ENCODE results near the gene MYO9B. TPM values are rescaled to one million over a fixed set of nuclear protein-coding genes. Genes with fewer than 3 reads are reported as not detected.

The MYO9B gene
- total and polyA plus RNA-seq, 9 of the 15 experiments (the other 6 are each of a cell fraction or from before 2014, with no cell fraction given) = 2.4 to 77.6 (median 23.0) TPM

DNA sequence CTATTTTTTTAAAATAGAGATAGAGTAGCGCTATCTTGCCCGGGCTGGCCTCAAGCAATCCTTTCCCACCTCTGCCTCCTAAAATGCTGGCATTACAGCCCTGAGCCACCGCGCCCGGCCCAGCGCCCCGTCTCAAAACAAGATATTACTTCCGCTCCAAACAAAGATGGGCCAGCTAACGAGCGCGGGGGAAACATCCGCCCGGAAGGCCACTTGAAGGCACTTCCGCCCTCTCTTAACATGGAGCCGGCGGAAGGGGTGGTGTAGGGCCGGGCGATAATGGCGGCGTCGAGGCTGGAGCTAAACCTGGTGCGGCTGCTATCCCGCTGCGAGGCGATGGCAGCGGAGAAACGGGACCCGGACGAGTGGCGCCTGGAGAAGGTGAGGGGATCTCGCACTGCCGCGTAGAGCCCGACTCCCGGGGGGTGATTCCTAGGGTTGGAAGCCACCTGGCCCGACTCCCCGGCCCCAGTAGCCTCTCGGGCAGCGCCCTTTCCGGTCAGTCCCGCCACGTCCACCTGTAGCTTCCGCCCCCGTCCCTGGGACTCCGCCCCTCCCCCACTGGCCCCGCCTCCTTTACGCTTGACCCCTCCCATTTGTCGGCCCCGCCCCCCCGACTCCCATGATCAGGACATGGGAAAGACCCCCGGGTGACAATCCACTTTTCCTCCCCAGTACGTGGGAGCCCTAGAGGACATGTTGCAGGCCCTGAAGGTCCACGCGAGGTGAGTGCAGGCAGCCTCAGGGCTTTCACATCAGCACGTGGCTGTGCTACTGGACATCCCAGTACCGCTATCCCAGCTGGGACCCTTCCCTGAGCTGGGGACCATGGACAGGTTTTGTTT lies 139.8 kb downstream of the MYO9B start, which contains the start of gene USE1 (continued):
- TF ChIP-seq, protein P1, sequence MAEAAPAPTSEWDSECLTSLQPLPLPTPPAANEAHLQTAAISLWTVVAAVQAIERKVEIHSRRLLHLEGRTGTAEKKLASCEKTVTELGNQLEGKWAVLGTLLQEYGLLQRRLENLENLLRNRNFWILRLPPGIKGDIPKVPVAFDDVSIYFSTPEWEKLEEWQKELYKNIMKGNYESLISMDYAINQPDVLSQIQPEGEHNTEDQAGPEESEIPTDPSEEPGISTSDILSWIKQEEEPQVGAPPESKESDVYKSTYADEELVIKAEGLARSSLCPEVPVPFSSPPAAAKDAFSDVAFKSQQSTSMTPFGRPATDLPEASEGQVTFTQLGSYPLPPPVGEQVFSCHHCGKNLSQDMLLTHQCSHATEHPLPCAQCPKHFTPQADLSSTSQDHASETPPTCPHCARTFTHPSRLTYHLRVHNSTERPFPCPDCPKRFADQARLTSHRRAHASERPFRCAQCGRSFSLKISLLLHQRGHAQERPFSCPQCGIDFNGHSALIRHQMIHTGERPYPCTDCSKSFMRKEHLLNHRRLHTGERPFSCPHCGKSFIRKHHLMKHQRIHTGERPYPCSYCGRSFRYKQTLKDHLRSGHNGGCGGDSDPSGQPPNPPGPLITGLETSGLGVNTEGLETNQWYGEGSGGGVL (CRISPR knock-in tag; IDR thresholded peaks at IDR 0.05) = no peak
- TF ChIP-seq, protein P2, sequence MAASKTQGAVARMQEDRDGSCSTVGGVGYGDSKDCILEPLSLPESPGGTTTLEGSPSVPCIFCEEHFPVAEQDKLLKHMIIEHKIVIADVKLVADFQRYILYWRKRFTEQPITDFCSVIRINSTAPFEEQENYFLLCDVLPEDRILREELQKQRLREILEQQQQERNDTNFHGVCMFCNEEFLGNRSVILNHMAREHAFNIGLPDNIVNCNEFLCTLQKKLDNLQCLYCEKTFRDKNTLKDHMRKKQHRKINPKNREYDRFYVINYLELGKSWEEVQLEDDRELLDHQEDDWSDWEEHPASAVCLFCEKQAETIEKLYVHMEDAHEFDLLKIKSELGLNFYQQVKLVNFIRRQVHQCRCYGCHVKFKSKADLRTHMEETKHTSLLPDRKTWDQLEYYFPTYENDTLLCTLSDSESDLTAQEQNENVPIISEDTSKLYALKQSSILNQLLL (CRISPR knock-in tag; IDR thresholded peaks at IDR 0.05; ENCODE audit: borderline replicate concordance) = no peak
- TF ChIP-seq ZNF77 (CRISPR knock-in tag; IDR thresholded peaks at IDR 0.05) (no peak), XRCC4 (IDR thresholded peaks at IDR 0.05; ENCODE audit: extremely low read depth, insufficient read depth, insufficient read length) (no peak), POLR2AphosphoS5 (IDR thresholded peaks at IDR 0.05; ENCODE audit: control insufficient read depth, insufficient read depth, low read depth, low read length) (peak; percentile 90), WHSC1 (IDR thresholded peaks at IDR 0.05; ENCODE audit: low read length) (no peak), RBBP5 (IDR thresholded peaks at IDR 0.05; ENCODE audit: borderline replicate concordance, insufficient read depth, low read length, poor library complexity, severe bottlenecking) (peak; percentile 58), ZNF586 (CRISPR knock-in tag; conservative IDR thresholded peaks at IDR 0.05) (no peak), SRSF1 (IDR thresholded peaks at IDR 0.05; ENCODE audit: low read depth, low read length) (no peak), HMG20B (CRISPR knock-in tag; IDR thresholded peaks at IDR 0.05) (no peak), HNRNPUL1 (IDR thresholded peaks at IDR 0.05; ENCODE audit: low read length) (no peak), NFATC3 (IDR thresholded peaks at IDR 0.05) (no peak)
- TF ChIP-seq, protein P3, sequence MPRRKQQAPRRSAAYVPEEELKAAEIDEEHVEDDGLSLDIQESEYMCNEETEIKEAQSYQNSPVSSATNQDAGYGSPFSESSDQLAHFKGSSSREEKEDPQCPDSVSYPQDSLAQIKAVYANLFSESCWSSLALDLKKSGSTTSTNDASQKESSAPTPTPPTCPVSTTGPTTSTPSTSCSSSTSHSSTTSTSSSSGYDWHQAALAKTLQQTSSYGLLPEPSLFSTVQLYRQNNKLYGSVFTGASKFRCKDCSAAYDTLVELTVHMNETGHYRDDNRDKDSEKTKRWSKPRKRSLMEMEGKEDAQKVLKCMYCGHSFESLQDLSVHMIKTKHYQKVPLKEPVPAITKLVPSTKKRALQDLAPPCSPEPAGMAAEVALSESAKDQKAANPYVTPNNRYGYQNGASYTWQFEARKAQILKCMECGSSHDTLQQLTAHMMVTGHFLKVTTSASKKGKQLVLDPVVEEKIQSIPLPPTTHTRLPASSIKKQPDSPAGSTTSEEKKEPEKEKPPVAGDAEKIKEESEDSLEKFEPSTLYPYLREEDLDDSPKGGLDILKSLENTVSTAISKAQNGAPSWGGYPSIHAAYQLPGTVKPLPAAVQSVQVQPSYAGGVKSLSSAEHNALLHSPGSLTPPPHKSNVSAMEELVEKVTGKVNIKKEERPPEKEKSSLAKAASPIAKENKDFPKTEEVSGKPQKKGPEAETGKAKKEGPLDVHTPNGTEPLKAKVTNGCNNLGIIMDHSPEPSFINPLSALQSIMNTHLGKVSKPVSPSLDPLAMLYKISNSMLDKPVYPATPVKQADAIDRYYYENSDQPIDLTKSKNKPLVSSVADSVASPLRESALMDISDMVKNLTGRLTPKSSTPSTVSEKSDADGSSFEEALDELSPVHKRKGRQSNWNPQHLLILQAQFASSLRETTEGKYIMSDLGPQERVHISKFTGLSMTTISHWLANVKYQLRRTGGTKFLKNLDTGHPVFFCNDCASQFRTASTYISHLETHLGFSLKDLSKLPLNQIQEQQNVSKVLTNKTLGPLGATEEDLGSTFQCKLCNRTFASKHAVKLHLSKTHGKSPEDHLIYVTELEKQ (CRISPR knock-in tag; IDR thresholded peaks at IDR 0.05) = no peak
- TF ChIP-seq, protein P4, sequence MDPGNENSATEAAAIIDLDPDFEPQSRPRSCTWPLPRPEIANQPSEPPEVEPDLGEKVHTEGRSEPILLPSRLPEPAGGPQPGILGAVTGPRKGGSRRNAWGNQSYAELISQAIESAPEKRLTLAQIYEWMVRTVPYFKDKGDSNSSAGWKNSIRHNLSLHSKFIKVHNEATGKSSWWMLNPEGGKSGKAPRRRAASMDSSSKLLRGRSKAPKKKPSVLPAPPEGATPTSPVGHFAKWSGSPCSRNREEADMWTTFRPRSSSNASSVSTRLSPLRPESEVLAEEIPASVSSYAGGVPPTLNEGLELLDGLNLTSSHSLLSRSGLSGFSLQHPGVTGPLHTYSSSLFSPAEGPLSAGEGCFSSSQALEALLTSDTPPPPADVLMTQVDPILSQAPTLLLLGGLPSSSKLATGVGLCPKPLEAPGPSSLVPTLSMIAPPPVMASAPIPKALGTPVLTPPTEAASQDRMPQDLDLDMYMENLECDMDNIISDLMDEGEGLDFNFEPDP (CRISPR knock-in tag; IDR thresholded peaks at IDR 0.05) = no peak
- TF ChIP-seq, protein P5, sequence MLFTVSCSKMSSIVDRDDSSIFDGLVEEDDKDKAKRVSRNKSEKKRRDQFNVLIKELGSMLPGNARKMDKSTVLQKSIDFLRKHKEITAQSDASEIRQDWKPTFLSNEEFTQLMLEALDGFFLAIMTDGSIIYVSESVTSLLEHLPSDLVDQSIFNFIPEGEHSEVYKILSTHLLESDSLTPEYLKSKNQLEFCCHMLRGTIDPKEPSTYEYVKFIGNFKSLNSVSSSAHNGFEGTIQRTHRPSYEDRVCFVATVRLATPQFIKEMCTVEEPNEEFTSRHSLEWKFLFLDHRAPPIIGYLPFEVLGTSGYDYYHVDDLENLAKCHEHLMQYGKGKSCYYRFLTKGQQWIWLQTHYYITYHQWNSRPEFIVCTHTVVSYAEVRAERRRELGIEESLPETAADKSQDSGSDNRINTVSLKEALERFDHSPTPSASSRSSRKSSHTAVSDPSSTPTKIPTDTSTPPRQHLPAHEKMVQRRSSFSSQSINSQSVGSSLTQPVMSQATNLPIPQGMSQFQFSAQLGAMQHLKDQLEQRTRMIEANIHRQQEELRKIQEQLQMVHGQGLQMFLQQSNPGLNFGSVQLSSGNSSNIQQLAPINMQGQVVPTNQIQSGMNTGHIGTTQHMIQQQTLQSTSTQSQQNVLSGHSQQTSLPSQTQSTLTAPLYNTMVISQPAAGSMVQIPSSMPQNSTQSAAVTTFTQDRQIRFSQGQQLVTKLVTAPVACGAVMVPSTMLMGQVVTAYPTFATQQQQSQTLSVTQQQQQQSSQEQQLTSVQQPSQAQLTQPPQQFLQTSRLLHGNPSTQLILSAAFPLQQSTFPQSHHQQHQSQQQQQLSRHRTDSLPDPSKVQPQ (CRISPR knock-in tag; IDR thresholded peaks at IDR 0.05; ENCODE audit: borderline replicate concordance) = no peak
